ENCODE measurements around the gene VIL1. TPM values are rescaled to one million over a fixed set of nuclear protein-coding genes. Genes with fewer than 3 reads are reported as not detected.
A peak's percentile ranks its signal among the peaks of the same experiment; 100 is the strongest.

Gene VIL1
- total RNA-seq, 1 donor from 2014 or later = 0.29 TPM

DNA sequence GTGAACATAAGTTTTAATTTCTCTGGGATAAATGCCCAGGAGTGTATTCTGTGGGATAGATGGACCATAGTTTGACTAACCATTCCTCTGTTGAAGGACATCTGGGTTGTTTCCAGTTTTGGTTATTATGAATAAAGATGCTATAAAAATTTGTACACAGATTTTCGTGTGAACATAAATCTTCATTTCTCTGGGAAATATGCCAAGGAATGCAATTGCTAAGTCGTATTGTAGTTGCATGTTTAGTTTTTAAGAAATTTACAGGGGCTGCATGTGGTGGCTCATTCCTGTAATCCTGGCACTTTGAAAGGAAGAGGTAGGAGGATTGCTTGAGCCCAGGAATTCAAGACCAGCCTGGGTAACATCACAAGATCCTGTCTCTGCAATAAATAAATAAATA, 43.7 kb upstream of the VIL1 start:
- peaks cover 5% of the 10 kb centered on the region for H3K27me3 Mint-ChIP-seq (ENCODE audit: low read depth)
- peak overlapping the region; percentile 92 for H3K27ac Mint-ChIP-seq
- H3K9me3 Mint-ChIP-seq = no peaks in the 10 kb centered on the region
- TF ChIP-seq, protein P1, sequence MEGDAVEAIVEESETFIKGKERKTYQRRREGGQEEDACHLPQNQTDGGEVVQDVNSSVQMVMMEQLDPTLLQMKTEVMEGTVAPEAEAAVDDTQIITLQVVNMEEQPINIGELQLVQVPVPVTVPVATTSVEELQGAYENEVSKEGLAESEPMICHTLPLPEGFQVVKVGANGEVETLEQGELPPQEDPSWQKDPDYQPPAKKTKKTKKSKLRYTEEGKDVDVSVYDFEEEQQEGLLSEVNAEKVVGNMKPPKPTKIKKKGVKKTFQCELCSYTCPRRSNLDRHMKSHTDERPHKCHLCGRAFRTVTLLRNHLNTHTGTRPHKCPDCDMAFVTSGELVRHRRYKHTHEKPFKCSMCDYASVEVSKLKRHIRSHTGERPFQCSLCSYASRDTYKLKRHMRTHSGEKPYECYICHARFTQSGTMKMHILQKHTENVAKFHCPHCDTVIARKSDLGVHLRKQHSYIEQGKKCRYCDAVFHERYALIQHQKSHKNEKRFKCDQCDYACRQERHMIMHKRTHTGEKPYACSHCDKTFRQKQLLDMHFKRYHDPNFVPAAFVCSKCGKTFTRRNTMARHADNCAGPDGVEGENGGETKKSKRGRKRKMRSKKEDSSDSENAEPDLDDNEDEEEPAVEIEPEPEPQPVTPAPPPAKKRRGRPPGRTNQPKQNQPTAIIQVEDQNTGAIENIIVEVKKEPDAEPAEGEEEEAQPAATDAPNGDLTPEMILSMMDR (IDR thresholded peaks at IDR 0.05; ENCODE audit: unreplicated experiment) = no peak
- peaks cover 7% of the 10 kb centered on the region for H3K4me1 Mint-ChIP-seq
- H3K36me3 Mint-ChIP-seq = no peaks in the 10 kb centered on the region
- no peak overlapping the region for H3K4me3 Mint-ChIP-seq
- DNase-seq (ENCODE audit: low spot score in 2 of 2, unreplicated experiment in 2 of 2) = no peak

DNA sequence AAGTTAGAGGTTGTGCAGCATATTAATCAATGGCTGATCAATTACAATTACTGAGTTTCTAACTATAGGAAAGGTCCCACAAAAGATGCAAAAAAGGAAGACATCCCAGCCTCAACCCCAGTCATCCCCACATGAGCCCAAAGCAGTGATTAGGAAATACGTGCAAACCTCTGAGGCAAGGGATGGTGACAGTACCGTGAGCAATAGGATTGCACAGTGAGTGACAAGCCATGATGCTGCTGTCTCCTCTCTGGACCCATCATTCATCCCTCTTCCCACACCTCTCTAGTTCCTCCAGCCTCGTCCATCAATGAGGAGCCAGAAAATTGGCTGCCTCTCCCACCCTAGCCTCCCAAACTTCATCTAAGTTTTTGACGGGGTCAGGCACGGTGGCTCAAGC, 40.9 kb upstream of the VIL1 start:
- H3K9me3 Mint-ChIP-seq = no peaks in the 10 kb centered on the region
- no peak overlapping the region for H3K27ac Mint-ChIP-seq
- no peaks in the 10 kb centered on the region for H3K36me3 Mint-ChIP-seq
- DNase-seq (ENCODE audit: low spot score in 2 of 2, unreplicated experiment in 2 of 2) = no peak
- peaks cover 7% of the 10 kb centered on the region for H3K27me3 Mint-ChIP-seq (ENCODE audit: low read depth)
- no peak overlapping the region for H3K4me3 Mint-ChIP-seq
- peaks cover 5% of the 10 kb centered on the region for H3K4me1 Mint-ChIP-seq
- TF ChIP-seq, protein P1 (IDR thresholded peaks at IDR 0.05; ENCODE audit: unreplicated experiment) = no peak

DNA sequence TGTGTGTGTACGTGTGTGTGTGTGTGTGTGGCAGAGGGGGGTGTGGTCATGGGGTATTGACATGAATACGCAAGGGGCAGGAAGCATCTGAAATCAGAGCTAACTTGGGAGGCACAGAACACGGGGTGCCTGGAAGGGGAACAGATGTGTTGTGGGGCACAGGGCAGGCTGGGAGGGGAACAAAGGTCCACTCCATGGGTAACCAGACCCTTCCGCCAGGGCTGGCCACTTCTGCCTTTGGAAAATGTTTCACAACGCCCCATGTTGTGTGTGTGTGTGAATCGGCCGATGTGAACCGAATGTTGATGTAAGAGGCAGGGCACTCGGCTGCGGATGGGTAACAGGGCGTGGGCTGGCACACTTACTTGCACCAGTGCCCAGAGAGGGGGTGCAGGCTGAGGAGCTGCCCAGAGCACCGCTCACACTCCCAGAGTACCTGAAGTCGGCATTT, 37.0 kb upstream of the VIL1 start, which contains the start of gene SLC11A1:
Gene SLC11A1, plus strand, starts transcription at position 358 of the 451 bp plus-strand sequence. CDS start 96 bp downstream, outside the sequence.
- Mint-ChIP-seq H3K36me3 (no peaks in the 10 kb centered on the region), H3K27ac (no peak within 1 kb of the TSS), H3K9me3 (no peaks in the 10 kb centered on the region), H3K27me3 (ENCODE audit: low read depth) (peaks cover 12% of the 10 kb centered on the region), H3K4me1 (no peaks in the 10 kb centered on the region), H3K4me3 (no peak within 1 kb of the TSS)
- TF ChIP-seq, protein P1 (IDR thresholded peaks at IDR 0.05; ENCODE audit: unreplicated experiment) = no peak
- DNase-seq (ENCODE audit: low spot score in 2 of 2, unreplicated experiment in 2 of 2) = no peak

DNA sequence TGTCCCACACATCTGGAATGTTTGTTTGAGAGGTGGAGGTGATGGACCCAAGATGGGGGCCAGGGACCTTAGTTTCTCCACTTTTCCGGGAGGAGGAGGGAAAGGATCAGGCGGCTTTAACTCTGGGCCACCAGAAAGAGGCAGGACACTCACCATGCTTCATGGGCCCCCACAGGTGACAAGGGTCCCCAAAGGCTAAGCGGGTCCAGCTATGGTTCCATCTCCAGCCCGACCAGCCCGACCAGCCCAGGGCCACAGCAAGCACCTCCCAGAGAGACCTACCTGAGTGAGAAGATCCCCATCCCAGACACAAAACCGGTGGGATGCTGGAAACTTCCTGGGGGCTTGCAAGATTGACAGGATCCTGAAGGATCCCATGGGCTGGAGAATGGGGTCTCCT, 36.1 kb upstream of the VIL1 start:
- H3K27me3 Mint-ChIP-seq (ENCODE audit: low read depth) = peaks cover 13% of the 10 kb centered on the region
- no peak overlapping the region for H3K27ac Mint-ChIP-seq
- H3K9me3 Mint-ChIP-seq = no peaks in the 10 kb centered on the region
- H3K36me3 Mint-ChIP-seq = no peaks in the 10 kb centered on the region
- H3K4me3 Mint-ChIP-seq = no peak overlapping the region
- TF ChIP-seq, protein P1 (IDR thresholded peaks at IDR 0.05; ENCODE audit: unreplicated experiment) = no peak
- H3K4me1 Mint-ChIP-seq = peaks cover 5% of the 10 kb centered on the region
- DNase-seq (ENCODE audit: low spot score in 2 of 2, unreplicated experiment in 2 of 2) = no peak

DNA sequence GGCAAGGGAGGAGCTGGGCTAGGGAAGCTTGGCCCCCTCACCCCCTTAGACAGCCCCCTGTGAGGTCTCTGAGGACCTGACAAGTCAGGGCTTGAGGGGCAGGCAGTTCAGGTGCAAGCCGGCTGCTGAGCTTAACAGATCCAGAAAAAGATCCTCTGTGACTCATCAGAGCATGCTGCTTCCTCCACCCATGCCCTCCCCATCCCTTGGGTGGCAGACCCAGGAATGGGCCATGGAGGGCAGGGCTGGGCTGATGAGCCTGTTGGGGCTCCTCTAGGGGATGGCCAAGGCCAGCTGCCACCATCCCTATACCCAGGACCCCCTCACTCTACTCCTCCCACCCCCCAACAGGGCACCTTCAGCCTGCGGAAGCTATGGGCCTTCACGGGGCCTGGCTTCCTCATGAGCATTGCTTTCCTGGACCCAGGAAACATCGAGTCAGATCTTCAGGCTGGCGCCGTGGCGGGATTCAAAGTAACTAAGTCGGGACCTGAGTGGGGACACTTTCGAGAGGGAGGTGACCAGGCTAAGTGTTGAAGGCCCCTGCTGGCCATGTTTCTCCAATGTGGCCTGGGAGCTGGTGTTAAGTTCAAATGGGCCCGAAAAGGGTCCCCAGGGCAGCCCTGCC, 34.9 kb upstream of the VIL1 start:
- Mint-ChIP-seq H3K36me3 (no peaks in the 10 kb centered on the region), H3K4me3 (no peak overlapping the region), H3K9me3 (no peaks in the 10 kb centered on the region), H3K27me3 (ENCODE audit: low read depth) (peaks cover 11% of the 10 kb centered on the region), H3K27ac (no peak overlapping the region), H3K4me1 (peaks cover 5% of the 10 kb centered on the region)
- TF ChIP-seq, protein P1 (IDR thresholded peaks at IDR 0.05; ENCODE audit: unreplicated experiment) = no peak
- no peak for DNase-seq (ENCODE audit: low spot score in 2 of 2, unreplicated experiment in 2 of 2)
